Astrocyte of the spinal cord (primary cell): ENCODE measurements around the gene BCL7B.

ENCODE experiments used
- DNase-seq: peaks from one replicate; pipeline ENCODE4 v3.0.0; 2011; ENCODE audit warnings: low read depth, low spot score
- H3K4me3 ChIP-seq: 2 replicates; pipeline ENCODE4 v1.5.1; 2011; ENCODE audit warnings: low read depth, mild to moderate bottlenecking, low read length, moderate library complexity
- in situ Hi-C: cut with HindIII; loops from 2 replicates; pipeline ENCODE4 v1.10.0; 2017; ENCODE audit warnings: low sequenced_read_pairs
- TF ChIP-seq, protein P1 (sequence below): IDR thresholded peaks from 2 replicates; pipeline ENCODE4 v1.5.1; 2012; ENCODE audit warnings: low read depth, mild to moderate bottlenecking, low read length, inconsistent platforms

The BCL7B gene

DNA sequence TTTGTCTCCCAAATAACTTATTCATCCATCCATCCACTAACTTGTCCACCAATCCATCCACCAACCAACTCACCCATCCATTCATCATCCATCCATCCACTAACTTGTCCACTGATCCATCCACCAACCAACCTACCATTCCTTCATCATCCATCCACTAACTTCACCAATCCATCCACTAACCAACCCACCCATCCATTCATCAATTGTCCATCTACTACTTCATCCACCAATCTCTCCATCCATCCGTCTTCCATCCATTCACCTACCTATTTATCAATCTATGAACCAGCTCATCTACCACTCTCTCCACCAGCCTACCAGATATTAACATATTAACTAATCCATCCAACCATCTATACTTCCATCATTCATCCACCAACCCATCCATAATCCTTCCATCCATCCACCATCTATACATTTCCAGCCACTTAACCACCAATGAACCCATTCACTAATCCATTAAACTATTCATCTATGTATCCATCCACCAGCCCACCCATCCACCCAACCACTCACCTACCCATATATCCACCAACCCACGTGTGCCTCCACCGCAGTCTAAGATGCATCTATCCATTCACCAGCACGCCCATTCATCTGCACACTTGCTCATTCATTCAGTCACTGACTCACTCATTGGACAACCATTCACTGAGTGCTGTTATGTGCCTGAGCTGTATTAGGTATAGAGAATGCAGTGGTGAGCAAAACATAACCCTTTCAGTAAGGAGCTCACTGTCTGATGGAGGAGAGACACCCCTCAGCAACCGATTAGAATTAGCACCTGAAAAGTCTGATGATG lies 40.7 kb upstream of the BCL7B start:
- TF ChIP-seq, protein P1, sequence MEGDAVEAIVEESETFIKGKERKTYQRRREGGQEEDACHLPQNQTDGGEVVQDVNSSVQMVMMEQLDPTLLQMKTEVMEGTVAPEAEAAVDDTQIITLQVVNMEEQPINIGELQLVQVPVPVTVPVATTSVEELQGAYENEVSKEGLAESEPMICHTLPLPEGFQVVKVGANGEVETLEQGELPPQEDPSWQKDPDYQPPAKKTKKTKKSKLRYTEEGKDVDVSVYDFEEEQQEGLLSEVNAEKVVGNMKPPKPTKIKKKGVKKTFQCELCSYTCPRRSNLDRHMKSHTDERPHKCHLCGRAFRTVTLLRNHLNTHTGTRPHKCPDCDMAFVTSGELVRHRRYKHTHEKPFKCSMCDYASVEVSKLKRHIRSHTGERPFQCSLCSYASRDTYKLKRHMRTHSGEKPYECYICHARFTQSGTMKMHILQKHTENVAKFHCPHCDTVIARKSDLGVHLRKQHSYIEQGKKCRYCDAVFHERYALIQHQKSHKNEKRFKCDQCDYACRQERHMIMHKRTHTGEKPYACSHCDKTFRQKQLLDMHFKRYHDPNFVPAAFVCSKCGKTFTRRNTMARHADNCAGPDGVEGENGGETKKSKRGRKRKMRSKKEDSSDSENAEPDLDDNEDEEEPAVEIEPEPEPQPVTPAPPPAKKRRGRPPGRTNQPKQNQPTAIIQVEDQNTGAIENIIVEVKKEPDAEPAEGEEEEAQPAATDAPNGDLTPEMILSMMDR: no peak
- no peak overlapping the region for H3K4me3 ChIP-seq
- no peak for DNase-seq
- in situ Hi-C loops: no loop called here

DNA sequence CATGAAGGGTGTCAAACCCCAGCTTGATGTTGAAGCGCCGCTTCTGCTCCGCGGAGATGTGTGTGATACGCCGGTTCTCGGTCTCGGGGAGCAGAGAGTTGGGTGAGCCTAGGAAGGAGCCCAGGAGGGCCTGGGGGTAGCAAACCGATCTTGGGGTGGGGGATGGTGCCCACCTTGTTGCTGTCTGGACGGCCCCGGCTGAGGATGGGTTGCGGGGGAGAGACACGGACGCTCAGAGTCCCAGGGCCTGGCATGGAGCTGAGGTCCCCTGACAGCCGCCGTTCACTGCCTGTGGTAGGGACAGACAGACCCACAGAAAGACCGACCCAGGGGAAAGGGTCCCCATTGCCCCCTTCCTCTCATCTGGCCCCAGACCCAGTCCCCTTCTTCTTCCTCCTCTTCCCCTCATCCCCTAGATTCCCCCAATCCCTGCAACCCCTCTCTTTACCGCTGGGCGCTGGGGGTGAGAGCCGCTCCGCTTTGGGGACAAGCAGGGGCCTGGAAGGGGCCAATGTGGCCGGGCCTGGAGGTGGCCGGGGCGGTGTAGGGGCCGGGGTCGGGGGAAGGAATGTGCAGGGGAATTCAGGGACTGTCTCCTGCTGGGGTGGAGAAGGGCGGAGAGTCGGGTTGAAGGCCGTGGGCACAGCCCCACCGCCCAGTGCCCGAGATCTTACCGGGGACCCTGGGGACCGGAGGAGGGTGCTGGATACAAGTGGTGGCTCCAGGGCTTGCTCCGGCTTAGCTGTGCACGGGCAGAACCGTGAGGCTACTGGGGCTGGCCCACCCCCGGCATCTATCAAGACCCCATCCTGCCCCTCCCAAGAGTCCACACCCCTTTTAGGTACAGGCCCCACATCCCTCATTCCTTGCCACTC lies 38.9 kb upstream of the BCL7B start:
- H3K4me3 ChIP-seq: no peak overlapping the region
- TF ChIP-seq, protein P1: no peak
- DNase-seq: no peak
- in situ Hi-C loops: no loop called here

DNA sequence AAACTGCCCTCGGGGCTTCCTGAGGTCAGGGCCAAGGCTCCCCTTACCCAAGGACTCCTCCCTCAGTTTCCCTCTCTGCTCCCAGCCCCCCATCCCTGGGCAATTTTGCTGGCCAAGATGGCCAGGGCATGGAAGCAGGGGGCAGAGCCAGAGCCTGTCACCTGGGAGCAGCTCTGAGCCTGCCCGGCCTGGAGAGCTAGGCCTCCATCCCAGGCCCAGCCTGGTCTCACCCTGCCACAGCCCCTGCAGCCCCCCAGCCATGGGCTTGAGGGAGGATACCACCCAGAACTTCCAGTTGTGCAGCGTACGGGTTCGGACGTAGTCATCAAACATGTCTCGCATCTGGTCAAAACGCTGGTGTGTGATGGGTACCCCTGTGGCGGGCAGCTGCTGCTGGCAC lies 37.9 kb upstream of the BCL7B start:
- DNase-seq: no peak
- in situ Hi-C loops: no loop called here
- H3K4me3 ChIP-seq: no peak overlapping the region

DNA sequence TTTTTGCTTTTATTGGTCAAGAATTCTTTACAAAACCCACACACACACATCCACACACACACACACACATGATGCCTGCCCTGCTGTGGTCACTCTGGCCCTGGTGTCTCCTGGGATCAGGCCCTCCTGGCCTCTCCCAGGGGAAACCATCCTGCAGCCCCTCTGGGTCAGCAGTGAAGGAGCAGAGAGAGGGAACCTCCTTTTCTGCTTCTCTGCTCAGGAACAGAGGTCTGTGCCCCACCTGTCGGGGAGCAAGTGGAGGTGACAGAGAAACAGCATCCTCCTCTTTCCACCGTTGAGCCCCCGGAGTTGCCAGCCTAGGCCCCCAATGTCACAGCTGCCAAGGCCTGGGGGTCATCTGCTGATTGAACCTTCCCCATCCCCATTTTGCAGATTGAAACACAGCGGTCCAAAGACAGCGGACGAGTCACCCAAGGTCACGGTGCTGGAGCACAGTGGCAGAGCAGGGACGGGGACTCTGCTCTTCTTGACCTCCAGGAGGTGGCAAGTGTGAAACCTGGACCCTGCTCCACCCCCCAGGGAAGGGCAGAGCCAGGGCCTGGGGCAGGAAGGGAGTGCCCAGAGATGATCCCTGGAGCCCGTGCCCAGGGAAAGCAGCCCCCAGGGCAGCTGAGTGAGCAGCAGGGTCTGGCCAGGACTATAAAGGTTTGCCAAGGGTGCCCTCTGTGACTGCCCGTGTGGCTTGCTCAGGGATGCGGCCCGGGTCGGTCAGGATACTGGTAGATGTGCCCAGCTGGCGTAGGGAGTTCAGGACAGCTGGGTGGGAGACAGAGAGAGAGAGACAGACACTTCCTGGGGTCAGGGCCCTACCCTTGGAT lies 35.9 kb upstream of the BCL7B start:
- no peak overlapping the region for H3K4me3 ChIP-seq
- DNase-seq: no peak
- in situ Hi-C loops: no loop called here
- TF ChIP-seq, protein P1: no peak

More for the DNA sequence above, 37.9 kb upstream of the BCL7B start:
- TF ChIP-seq, protein P1: no peak

DNA sequence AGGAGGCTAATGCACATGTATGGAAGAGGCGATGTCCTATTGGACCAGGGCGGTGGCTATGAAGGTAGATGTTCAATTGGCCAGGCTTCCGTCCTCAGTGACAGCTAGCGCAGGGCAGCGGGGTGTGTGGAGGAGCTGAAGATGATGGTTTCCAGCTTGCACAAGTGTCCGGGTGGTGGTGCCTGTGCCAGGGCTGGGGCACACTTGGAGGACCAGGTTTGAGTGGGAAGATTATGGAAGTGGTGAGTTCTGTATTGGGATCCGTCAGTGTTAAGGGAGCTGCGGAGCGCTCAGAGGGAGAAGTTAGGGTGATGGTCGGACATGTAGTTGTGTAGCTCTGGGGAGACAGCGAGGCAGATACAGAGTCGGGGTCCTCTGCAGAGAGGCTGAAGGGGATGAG lies 29.4 kb upstream of the BCL7B start:
- H3K4me3 ChIP-seq: no peak overlapping the region
- TF ChIP-seq, protein P1: no peak
- no peak for DNase-seq
- in situ Hi-C loops: no loop called here

DNA sequence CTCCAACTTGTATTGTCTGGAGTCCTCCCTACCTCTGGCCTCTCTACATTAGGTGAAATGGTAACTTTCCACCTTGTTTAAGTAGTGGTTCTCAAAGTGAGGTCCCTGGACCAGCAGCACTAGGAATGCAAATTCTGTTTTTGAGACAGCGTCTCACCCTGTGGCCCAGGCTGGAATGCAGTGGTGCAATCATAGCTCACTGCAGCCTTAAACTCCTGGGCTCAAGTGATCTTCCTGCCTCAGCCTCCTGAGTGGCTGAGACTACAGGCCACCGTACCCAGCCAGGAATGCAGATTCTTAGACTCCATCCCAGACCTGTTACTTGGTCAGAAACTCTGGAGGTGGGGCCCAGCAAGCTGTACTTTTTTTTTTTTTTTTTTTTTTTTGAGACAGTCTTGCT lies 27.7 kb upstream of the BCL7B start:
- DNase-seq: no peak
- TF ChIP-seq, protein P1: no peak
- no peak overlapping the region for H3K4me3 ChIP-seq
- in situ Hi-C loops: no loop called here
